OCI-LY7 (cell line): Measurements from ENCODE around the gene ARL6IP5. TPM values are rescaled to one million over a fixed set of nuclear protein-coding genes. Genes with fewer than 3 reads are reported as not detected.

Source experiments
- BruUV-seq: library from RNA; stranded (reverse); fragments of 400-500 nt; replicated peaks from 2 replicates; lab custom pipeline; 2021; lab: Mats Ljungman, UMichigan
- CTCF ChIA-PET: fragments of 300-600 bp; sonication (Branson Sonifier 250); formaldehyde crosslinking; loops from one replicate; lab custom pipeline; 2022; ENCODE audit warnings: antibody characterized with exemption; ENCODE audit not compliant: unreplicated experiment; lab: Charles Lee
- POLR2A ChIA-PET: fragments of 300-600 bp; sonication (Branson Sonifier 250); formaldehyde crosslinking; loops from one replicate; lab custom pipeline; 2022; ENCODE audit warnings: antibody characterized with exemption; lab: Charles Lee
- DNase-seq: peaks from one replicate; pipeline ENCODE4 v3.0.0-alpha.2; 2015; ENCODE audit warnings: low spot score
- H2AFZ ChIP-seq: fragments of 200-600 bp; sonication (generic), shearing (Covaris generic); 2 replicates; pipeline ENCODE4 v1.6.1; 2014; ENCODE audit warnings: mild to moderate bottlenecking, antibody characterized with exemption, low read length, moderate library complexity
- H3K27ac ChIP-seq: fragments of 200-600 bp; sonication (generic); 2 replicates; pipeline ENCODE4 v1.5.1; 2014; ENCODE audit warnings: mixed run types, low read depth, mild to moderate bottlenecking, moderate library complexity, low read length, inconsistent platforms; ENCODE audit not compliant: poor library complexity, severe bottlenecking
- H3K36me3 ChIP-seq: fragments of 200-600 bp; sonication (generic); 2 replicates; pipeline ENCODE4 v1.6.1; 2014; ENCODE audit warnings: mild to moderate bottlenecking, antibody characterized with exemption, low read length, moderate library complexity, mixed read lengths; ENCODE audit not compliant: insufficient read depth
- H3K4me1 ChIP-seq: fragments of 200-600 bp; sonication (generic); 2 replicates; pipeline ENCODE4 v1.5.1; 2014; ENCODE audit warnings: mild to moderate bottlenecking, low read length; ENCODE audit not compliant: insufficient read depth, poor library complexity, severe bottlenecking
- H3K4me2 ChIP-seq: fragments of 200-600 bp; sonication (generic); 2 replicates; pipeline ENCODE4 v1.6.1; 2014; ENCODE audit warnings: mild to moderate bottlenecking, low read length
- H3K4me3 ChIP-seq: fragments of 200-600 bp; sonication (generic); 2 replicates; pipeline ENCODE4 v1.5.1; 2014; ENCODE audit warnings: mild to moderate bottlenecking, low read depth, low read length; ENCODE audit not compliant: poor library complexity, severe bottlenecking
- H3K79me2 ChIP-seq: fragments of 200-600 bp; sonication (generic); 2 replicates; pipeline ENCODE4 v1.6.1; 2016; ENCODE audit warnings: low read depth, mild to moderate bottlenecking, low read length, moderate library complexity, mixed read lengths; ENCODE audit not compliant: insufficient read depth
- H3K9me2 ChIP-seq: fragments of 200-600 bp; sonication (generic); 2 replicates; pipeline ENCODE4 v1.6.1; 2016; ENCODE audit warnings: mild to moderate bottlenecking, low read length, mixed read lengths; ENCODE audit not compliant: insufficient read depth
- H3K9me3 ChIP-seq: fragments of 200-600 bp; sonication (generic); 2 replicates; pipeline ENCODE4 v1.6.1; 2014; ENCODE audit warnings: mild to moderate bottlenecking, mixed run types, low read length, mixed read lengths
- H4K20me1 ChIP-seq: fragments of 200-600 bp; sonication (generic); 2 replicates; pipeline ENCODE4 v1.6.1; 2014; ENCODE audit warnings: mild to moderate bottlenecking, antibody characterized with exemption, low read length, moderate library complexity, mixed read lengths; ENCODE audit not compliant: insufficient read depth
- CTCF ChIP-seq: fragments of 200-600 bp; sonication (generic); conservative IDR thresholded peaks from 2 replicates; pipeline ENCODE4 v1.5.1; 2014; ENCODE audit warnings: mild to moderate bottlenecking, antibody characterized with exemption, low read length, moderate library complexity, mixed read lengths
- EZH2phosphoT487 ChIP-seq: fragments of 200-600 bp; sonication (generic); IDR thresholded peaks from 2 replicates; pipeline ENCODE4 v1.6.1; 2018; ENCODE audit warnings: low read depth, borderline replicate concordance, mild to moderate bottlenecking, mixed run types, antibody characterized with exemption, low read length, moderate library complexity, mixed read lengths
- intact Hi-C: fragments of 100-400 bp; cut with micrococcal nuclease; formaldehyde crosslinking; loops from one replicate; pipeline ENCODE4 v1.10.0; 2022; ENCODE audit not compliant: unreplicated experiment
- total RNA-seq, 2 experiments: library from RNA; depleted of rRNA in 1 of 2; stranded (reverse); fragments of >200 nt in 1 of 2; shearing (Covaris generic) in 1 of 2; gene quantifications; 2 replicates each; pipeline ENCODE4 v1.2.3, GENCODE V29; 2014 to 2022

The ARL6IP5 gene
- total RNA-seq, 2 experiments from 2014 or later: 26.7 to 28.9 TPM

- no peaks in the 10 kb centered on the region for H4K20me1 ChIP-seq
- no TSS peak for BruUV-seq
- H3K4me1 ChIP-seq: peaks cover 22% of the 10 kb centered on the region
- no peaks in the 10 kb centered on the region for H3K9me3 ChIP-seq
- H3K79me2 ChIP-seq: peaks cover 19% of the 10 kb centered on the region; the same call in 1 of the 2 replicates
- intact Hi-C loops: no loop called here
- H3K4me2 ChIP-seq: no peak overlapping the region
- no peak overlapping the region for H3K4me3 ChIP-seq
- H3K9me2 ChIP-seq: no peaks in the 10 kb centered on the region
- H3K36me3 ChIP-seq: 0 out of 2 replicates have a peak, but pooled peaks cover 8% of the 10 kb centered on the region
- no peak overlapping the region for H2AFZ ChIP-seq
- no peak overlapping the region for H3K27ac ChIP-seq
- POLR2A ChIA-PET: interaction anchor here (0.7 kb wide), 1 partner anchor 1023 kb away, joined by 5 read pairs; no protein-coding TSS in a partner anchor
- CTCF ChIA-PET: interaction anchor here (0.8 kb wide), 1 partner anchor 9 kb away, joined by 3 read pairs; no protein-coding TSS in a partner anchor
- no peak for TF ChIP-seq EZH2phosphoT487
- TF ChIP-seq CTCF: no peak
- DNase-seq: no peak
Observed at GRCh38 chr3:69095636-69096035, 10.9 kb downstream of the ARL6IP5 start.

GRCh38 chr3:69096299-69096698 is 11.6 kb downstream of the ARL6IP5 start:
- CTCF ChIA-PET: interaction anchor here (0.8 kb wide), 1 partner anchor 10 kb away, joined by 3 read pairs; no protein-coding TSS in a partner anchor
- H4K20me1 ChIP-seq: no peaks in the 10 kb centered on the region
- no peak overlapping the region for H3K27ac ChIP-seq
- TF ChIP-seq CTCF: no peak
- TF ChIP-seq EZH2phosphoT487: no peak
- H3K79me2 ChIP-seq: peaks cover 18% of the 10 kb centered on the region; the same call in 1 of the 2 replicates
- H3K9me3 ChIP-seq: no peaks in the 10 kb centered on the region
- BruUV-seq: no TSS peak
- H3K36me3 ChIP-seq: 0 out of 2 replicates have a peak, but pooled peaks cover 8% of the 10 kb centered on the region
- POLR2A ChIA-PET: no interaction called here
- intact Hi-C loops: no loop called here
- DNase-seq: no peak
- peaks cover 18% of the 10 kb centered on the region for H3K4me1 ChIP-seq
- H3K4me2 ChIP-seq: no peak overlapping the region
- H2AFZ ChIP-seq: no peak overlapping the region
- no peak overlapping the region for H3K4me3 ChIP-seq
- no peaks in the 10 kb centered on the region for H3K9me2 ChIP-seq

GRCh38 chr3:69097407-69098086 is 12.8 kb downstream of the ARL6IP5 start:
- peaks cover 14% of the 10 kb centered on the region; the same call in 1 of the 2 replicates for H3K79me2 ChIP-seq
- H3K4me2 ChIP-seq: no peak overlapping the region
- no peaks in the 10 kb centered on the region for H3K9me3 ChIP-seq
- H3K9me2 ChIP-seq: no peaks in the 10 kb centered on the region
- DNase-seq: no peak
- H3K4me3 ChIP-seq: no peak overlapping the region
- intact Hi-C loops: no loop called here
- CTCF ChIA-PET: no interaction called here
- peaks cover 6% of the 10 kb centered on the region for H3K4me1 ChIP-seq
- no peak overlapping the region for H2AFZ ChIP-seq
- no TSS peak for BruUV-seq
- POLR2A ChIA-PET: no interaction called here
- peaks cover 16% of the 10 kb centered on the region; the same call in 1 of the 2 replicates for H3K36me3 ChIP-seq
- H4K20me1 ChIP-seq: no peaks in the 10 kb centered on the region
- no peak for TF ChIP-seq CTCF
- TF ChIP-seq EZH2phosphoT487: no peak
- H3K27ac ChIP-seq: no peak overlapping the region
